Activated CD4-positive, alpha-beta memory T cell treated with anti-CD3 and anti-CD28 coated beads for 36 hours (primary cell): ENCODE data around the gene CMTR1. TPM values are rescaled to one million over a fixed set of nuclear protein-coding genes. Genes with fewer than 3 reads are reported as not detected.
A peak's percentile ranks its signal among the peaks of the same experiment; 100 is the strongest.

Experiments used
- CTCF ChIA-PET: fragments of 350-600 bp; sonication (Branson Sonifier 250); formaldehyde crosslinking; loops from one replicate; lab custom pipeline; 2021; ENCODE audit warnings: antibody characterized with exemption, inconsistent platforms; lab: Charles Lee
- POLR2A ChIA-PET: fragments of 350-600 bp; sonication (Branson Sonifier 250); formaldehyde crosslinking; loops from one replicate; lab custom pipeline; 2021; ENCODE audit warnings: antibody characterized with exemption; lab: Charles Lee
- DNase-seq: peaks from one replicate; pipeline ENCODE4 v3.0.0-alpha.2; 2020
- H3K27ac Mint-ChIP-seq: one replicate; pipeline ENCODE4 v1.8.0; 2021; ENCODE audit warnings: mixed read lengths
- H3K27me3 Mint-ChIP-seq: one replicate; pipeline ENCODE4 v1.8.0; 2021; ENCODE audit warnings: mixed read lengths
- H3K36me3 Mint-ChIP-seq: one replicate; pipeline ENCODE4 v1.8.0; 2021; ENCODE audit warnings: mixed read lengths
- H3K4me1 Mint-ChIP-seq: one replicate; pipeline ENCODE4 v1.8.0; 2021; ENCODE audit warnings: low read depth, mixed read lengths
- H3K4me3 Mint-ChIP-seq: one replicate; pipeline ENCODE4 v1.8.0; 2021; ENCODE audit warnings: mild to moderate bottlenecking, mixed read lengths
- H3K9me3 Mint-ChIP-seq: one replicate; pipeline ENCODE4 v1.8.0; 2021; ENCODE audit warnings: mixed read lengths
- intact Hi-C: fragments of 100-400 bp; cut with micrococcal nuclease; formaldehyde crosslinking; loops from one replicate; pipeline ENCODE4 v1.15.1; 2023
- total RNA-seq, 2 experiments: library from RNA; stranded (reverse); gene quantifications; one replicate each; pipeline ENCODE4 v1.2.3, GENCODE V29; 2021

CMTR1 gene
- total RNA-seq, 2 experiments from 2014 or later = 69.2 to 70.1 TPM

GRCh38 chr6:37488476-37488875 lies 55.5 kb downstream of the CMTR1 start:
- no peaks in the 10 kb centered on the region for H3K9me3 Mint-ChIP-seq
- CTCF ChIA-PET = interaction anchor here (0.6 to 3.9 kb wide), 11 partner anchors 28 to 313 kb away, joined by 3 to 31 read pairs (median 4); no protein-coding TSS in a partner anchor
- peak; percentile 63 for DNase-seq
- H3K4me3 Mint-ChIP-seq = no peak overlapping the region
- peaks cover 5% of the 10 kb centered on the region for H3K36me3 Mint-ChIP-seq
- H3K27ac Mint-ChIP-seq = peak overlapping the region; percentile 76
- H3K27me3 Mint-ChIP-seq = no peaks in the 10 kb centered on the region
- POLR2A ChIA-PET = interaction anchor here (1.2 to 1.5 kb wide), 2 partner anchors 28 to 135 kb away, joined by 3 to 8 read pairs; partner anchors contain the start of gene RNF8
- intact Hi-C loops = loop anchor here (1.0 to 5.0 kb wide), 4 partner anchors 20 to 1009 kb away; no protein-coding TSS in a partner anchor
- peaks cover 60% of the 10 kb centered on the region for H3K4me1 Mint-ChIP-seq

DNA sequence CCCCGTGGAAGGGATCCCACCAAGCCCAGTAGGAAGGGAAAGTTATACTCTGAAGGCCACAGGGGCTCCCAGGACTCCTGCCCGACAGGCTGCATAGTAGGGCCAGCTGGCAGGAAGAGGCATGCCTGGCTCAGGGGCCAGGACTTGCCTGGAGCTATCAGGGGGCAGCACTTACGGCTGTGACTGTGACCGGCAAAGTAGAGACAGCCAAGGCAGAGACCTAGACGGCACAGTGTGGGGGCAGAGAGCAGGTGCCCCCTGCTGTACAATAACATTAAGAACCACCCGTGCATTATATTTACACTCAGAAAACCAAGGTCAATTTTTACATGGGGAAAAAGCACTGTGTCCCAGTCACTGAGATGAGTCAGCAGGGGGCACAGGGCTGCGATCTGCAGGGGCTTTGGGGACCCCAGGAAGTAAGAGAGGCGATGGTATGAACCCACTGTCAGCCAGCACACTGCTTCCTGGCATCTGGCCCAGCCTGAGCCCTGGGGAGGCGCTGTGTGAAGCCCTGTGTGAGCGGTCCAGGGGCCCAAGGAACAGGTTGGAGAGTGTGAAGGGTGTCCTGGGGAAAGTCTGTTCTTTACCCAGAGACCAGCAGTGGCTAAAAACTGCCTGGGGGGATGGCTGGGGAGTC lies 56.8 kb downstream of the CMTR1 start:
- ChIA-PET POLR2A (interaction anchor here (2.9 kb wide), 1 partner anchor 26 kb away, joined by 24 read pairs; no protein-coding TSS in a partner anchor), CTCF (interaction anchor here (0.9 to 3.9 kb wide), 5 partner anchors 58 to 202 kb away, joined by 3 to 33 read pairs (median 5); no protein-coding TSS in a partner anchor)
- H3K27me3 Mint-ChIP-seq = no peaks in the 10 kb centered on the region
- H3K36me3 Mint-ChIP-seq = peaks cover 9% of the 10 kb centered on the region
- H3K9me3 Mint-ChIP-seq = no peaks in the 10 kb centered on the region
- intact Hi-C loops = loop anchor here (2.0 to 10.0 kb wide), 3 partner anchors 109 to 1007 kb away; no protein-coding TSS in a partner anchor
- H3K4me1 Mint-ChIP-seq = peaks cover 70% of the 10 kb centered on the region
- H3K4me3 Mint-ChIP-seq = no peak overlapping the region
- DNase-seq = peak; percentile 51
- H3K27ac Mint-ChIP-seq = peak overlapping the region; percentile 76

DNA sequence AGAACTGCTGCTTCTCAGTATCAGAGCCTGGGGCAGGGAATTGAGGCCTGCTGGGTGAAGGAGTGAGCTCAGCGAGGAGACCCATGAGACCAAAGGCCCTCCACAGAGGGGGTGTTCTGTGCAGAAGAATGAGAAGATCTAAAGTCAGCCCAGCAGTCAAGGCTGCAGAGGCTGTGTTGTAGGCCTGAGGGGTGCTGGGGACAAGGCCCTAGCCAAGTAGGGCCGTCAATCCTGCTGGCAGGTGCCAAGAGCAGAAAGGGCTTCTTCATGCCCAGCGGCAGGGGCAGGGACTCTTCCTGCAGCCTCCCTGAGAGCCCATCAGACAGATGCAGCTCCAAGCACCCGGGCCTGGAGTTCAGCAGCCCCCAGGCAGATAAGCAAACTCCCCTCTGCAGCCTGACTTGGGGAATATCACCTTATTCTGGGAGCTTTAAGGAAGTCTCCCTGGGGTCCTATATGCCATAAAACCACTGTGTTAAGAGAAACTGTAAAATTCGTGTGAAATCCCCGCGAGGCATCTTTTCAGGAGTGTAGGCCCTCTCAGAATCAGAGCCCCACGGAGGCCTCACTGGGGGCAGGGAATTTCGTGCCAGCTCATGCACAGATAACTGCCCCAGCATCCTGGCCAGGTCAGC lies 57.6 kb downstream of the CMTR1 start:
- intact Hi-C loops = loop anchor here (10.0 kb wide), 1 partner anchor 446 kb away; no protein-coding TSS in a partner anchor
- Mint-ChIP-seq H3K27ac (peak overlapping the region; percentile 76), H3K36me3 (peaks cover 12% of the 10 kb centered on the region), H3K9me3 (no peaks in the 10 kb centered on the region), H3K4me3 (no peak overlapping the region), H3K4me1 (peaks cover 78% of the 10 kb centered on the region), H3K27me3 (no peaks in the 10 kb centered on the region)
- CTCF ChIA-PET = interaction anchor here (0.6 to 3.9 kb wide), 10 partner anchors 9 to 214 kb away, joined by 3 to 33 read pairs (median 6); partner anchors contain the start of gene CCDC167
- DNase-seq = no peak
- POLR2A ChIA-PET = interaction anchor here (0.9 to 2.9 kb wide), 5 partner anchors 9 to 199 kb away, joined by 3 to 24 read pairs (median 5); no protein-coding TSS in a partner anchor

DNA sequence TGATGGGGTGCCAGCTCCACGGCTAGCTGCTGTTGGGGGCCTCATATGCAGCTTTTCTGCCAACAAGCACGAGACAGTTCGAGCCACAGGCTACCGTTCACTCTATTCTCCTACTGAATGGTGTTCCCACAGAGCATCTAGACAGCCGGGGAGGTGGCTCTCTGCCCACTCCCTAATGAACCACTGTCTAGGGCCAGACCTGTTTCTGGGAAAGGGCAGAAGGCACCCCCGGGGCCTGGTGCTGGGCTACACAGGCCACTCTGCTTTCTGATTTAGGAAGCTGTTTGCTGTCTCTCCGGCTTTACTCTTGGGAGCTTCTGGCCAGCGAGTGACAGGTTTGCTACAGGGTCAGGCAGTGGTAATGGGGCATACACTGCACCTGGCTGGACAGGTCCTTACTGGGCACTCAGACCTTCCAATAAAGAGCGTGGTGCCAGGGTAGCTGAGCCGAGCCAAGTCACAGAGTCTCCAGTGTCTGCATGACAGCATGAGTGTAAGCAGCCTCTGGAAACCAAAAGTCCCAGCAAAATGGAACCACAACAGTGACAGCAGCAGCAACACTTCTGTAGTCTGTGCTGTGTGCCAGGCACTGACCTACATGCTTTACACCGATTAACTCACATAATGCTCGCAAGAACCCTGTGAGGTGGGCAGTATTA lies 58.3 kb downstream of the CMTR1 start:
- Mint-ChIP-seq H3K36me3 (peaks cover 12% of the 10 kb centered on the region), H3K27me3 (no peaks in the 10 kb centered on the region), H3K9me3 (no peaks in the 10 kb centered on the region), H3K4me1 (peaks cover 80% of the 10 kb centered on the region), H3K27ac (peak overlapping the region; percentile 76), H3K4me3 (no peak overlapping the region)
- ChIA-PET POLR2A (interaction anchor here (0.9 to 2.9 kb wide), 6 partner anchors 10 to 199 kb away, joined by 3 to 24 read pairs (median 4); no protein-coding TSS in a partner anchor), CTCF (interaction anchor here (0.6 to 3.8 kb wide), 14 partner anchors 8 to 214 kb away, joined by 3 to 33 read pairs (median 6); partner anchors contain the start of gene CCDC167)
- intact Hi-C loops = loop anchor here (10.0 kb wide), 1 partner anchor 446 kb away; no protein-coding TSS in a partner anchor
- DNase-seq = peak; percentile 39

DNA sequence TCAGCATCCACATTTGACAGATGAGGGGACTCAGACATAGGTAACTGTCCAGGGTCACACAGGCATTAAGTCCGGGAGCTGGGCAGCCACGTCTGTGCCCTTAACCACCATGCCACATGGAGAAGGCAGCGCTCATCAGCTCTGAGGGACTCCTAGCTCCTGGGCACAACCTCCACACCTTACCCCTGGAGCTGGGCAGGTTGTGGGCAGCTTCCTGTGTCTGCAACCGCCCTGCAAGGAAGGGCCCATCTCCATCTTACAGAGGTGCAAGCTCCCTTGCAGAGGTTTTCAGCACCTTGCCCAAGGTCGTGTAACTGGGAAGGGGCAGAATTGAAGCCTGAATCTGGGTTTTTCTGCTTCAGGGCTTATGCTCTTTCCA lies 58.8 kb downstream of the CMTR1 start:
- H3K27ac Mint-ChIP-seq = peak overlapping the region; percentile 76
- ChIA-PET CTCF (interaction anchor here (0.9 to 3.8 kb wide), 10 partner anchors 11 to 200 kb away, joined by 3 to 33 read pairs (median 6); no protein-coding TSS in a partner anchor), POLR2A (interaction anchor here (0.9 to 2.9 kb wide), 5 partner anchors 10 to 56 kb away, joined by 3 to 24 read pairs (median 5); no protein-coding TSS in a partner anchor)
- DNase-seq = no peak
- H3K4me3 Mint-ChIP-seq = no peak overlapping the region
- intact Hi-C loops = loop anchor here (10.0 kb wide), 1 partner anchor 447 kb away; no protein-coding TSS in a partner anchor
- no peaks in the 10 kb centered on the region for H3K27me3 Mint-ChIP-seq
- peaks cover 17% of the 10 kb centered on the region for H3K36me3 Mint-ChIP-seq
- H3K4me1 Mint-ChIP-seq = peaks cover 85% of the 10 kb centered on the region
- H3K9me3 Mint-ChIP-seq = no peaks in the 10 kb centered on the region

DNA sequence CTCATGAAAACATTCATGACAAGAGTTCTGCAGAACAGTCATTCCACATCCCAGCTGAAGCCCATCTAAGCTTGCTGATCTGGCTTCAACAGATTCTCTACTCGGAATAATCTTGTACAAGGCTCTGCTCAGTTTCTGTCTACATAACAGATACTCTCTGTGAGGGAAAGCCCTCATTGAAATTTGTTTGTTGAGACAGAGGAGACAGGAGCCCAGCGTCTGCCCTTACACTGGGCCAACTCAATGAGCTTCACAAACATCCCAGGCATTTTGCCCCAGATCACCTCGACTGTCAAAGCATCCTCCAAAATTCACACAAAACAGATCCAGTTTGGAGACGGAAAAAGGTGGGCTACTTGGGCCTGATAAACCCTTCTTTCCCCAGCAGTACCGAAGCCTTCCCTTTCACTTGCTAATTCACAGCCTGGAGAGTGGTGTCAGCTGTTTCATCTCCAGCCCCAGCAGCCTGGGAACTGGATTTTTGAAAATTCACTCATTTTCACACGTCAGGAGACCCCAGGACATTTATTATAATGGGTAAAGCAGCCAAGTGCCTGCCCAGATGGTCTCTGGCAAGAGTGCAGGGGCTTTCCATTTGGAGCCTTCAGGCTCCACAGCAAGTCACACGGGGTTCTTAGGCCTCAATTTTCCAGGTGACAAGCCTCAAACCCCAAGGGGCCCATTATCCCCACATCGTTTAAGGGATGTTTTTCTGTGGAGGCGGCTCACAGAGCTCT lies 59.4 kb downstream of the CMTR1 start:
- H3K4me1 Mint-ChIP-seq = peaks cover 91% of the 10 kb centered on the region
- DNase-seq = no peak
- peak overlapping the region; percentile 76 for H3K27ac Mint-ChIP-seq
- peaks cover 19% of the 10 kb centered on the region for H3K36me3 Mint-ChIP-seq
- POLR2A ChIA-PET = interaction anchor here (0.9 to 2.9 kb wide), 5 partner anchors 12 to 56 kb away, joined by 3 to 24 read pairs (median 3); no protein-coding TSS in a partner anchor
- intact Hi-C loops = loop anchor here (10.0 kb wide), 1 partner anchor 448 kb away; no protein-coding TSS in a partner anchor
- H3K27me3 Mint-ChIP-seq = no peaks in the 10 kb centered on the region
- H3K4me3 Mint-ChIP-seq = no peak overlapping the region
- CTCF ChIA-PET = interaction anchor here (0.9 to 3.8 kb wide), 9 partner anchors 10 to 199 kb away, joined by 3 to 33 read pairs (median 6); no protein-coding TSS in a partner anchor
- H3K9me3 Mint-ChIP-seq = no peaks in the 10 kb centered on the region

DNA sequence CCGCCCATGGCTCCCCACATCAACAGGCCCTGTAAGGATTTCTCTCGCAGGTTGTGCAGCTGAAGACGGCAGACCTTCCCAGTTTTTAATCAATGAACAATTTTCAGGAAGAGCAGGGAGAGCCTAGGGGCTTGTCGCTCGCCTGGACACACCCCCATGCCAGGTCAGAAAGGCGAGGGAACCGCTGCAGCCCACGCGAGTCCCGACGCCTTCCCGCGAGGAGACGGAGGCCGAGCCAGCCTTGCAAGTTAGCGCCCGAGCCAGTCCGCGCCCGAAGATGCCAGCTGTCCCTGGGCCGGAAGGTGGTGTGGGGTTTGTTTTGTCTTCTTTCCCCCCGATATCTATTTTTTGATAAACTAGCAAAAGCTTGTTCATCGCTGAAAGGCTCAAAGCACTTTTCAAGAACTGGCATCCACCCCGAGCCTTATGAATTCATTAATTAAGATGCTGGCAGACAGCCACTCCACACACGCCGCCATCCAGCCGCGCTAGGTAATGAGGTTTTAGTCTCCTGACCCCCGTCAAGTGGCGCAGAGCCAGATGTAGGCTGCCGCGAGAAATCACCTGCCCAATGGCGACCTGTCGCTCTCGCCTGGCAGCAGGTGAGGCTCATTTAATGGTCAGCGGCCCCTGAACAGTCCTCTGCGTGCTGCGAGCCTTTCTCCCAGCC lies 60.1 kb downstream of the CMTR1 start:
- H3K36me3 Mint-ChIP-seq = peaks cover 22% of the 10 kb centered on the region
- intact Hi-C loops = loop anchor here (10.0 kb wide), 1 partner anchor 448 kb away; no protein-coding TSS in a partner anchor
- no peaks in the 10 kb centered on the region for H3K27me3 Mint-ChIP-seq
- no peak for DNase-seq
- peaks cover 94% of the 10 kb centered on the region for H3K4me1 Mint-ChIP-seq
- POLR2A ChIA-PET = interaction anchor here (0.9 to 2.9 kb wide), 2 partner anchors 23 to 31 kb away, joined by 3 to 24 read pairs; no protein-coding TSS in a partner anchor
- H3K4me3 Mint-ChIP-seq = no peak overlapping the region
- peak overlapping the region; percentile 76 for H3K27ac Mint-ChIP-seq
- CTCF ChIA-PET = interaction anchor here (2.7 to 3.8 kb wide), 2 partner anchors 15 to 74 kb away, joined by 13 to 33 read pairs; no protein-coding TSS in a partner anchor
- H3K9me3 Mint-ChIP-seq = no peaks in the 10 kb centered on the region

DNA sequence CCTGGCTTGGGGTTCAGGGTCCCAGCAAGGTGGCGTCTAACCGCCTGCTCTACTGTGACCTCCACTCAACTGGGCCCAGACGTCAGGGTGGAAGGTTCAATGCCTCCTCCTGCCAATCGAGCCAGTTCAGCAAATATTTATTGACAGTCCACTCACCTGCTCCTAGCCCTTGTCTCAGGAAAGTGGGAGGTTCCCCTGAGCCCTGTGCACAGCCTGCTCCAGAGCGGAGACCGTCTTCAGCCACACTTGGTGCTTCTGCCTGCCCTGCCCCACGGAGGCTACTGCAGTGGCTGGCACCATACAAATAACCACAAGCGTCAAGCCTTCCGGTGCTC lies 60.6 kb downstream of the CMTR1 start:
- Mint-ChIP-seq H3K27me3 (no peaks in the 10 kb centered on the region), H3K9me3 (no peaks in the 10 kb centered on the region), H3K27ac (peak overlapping the region; percentile 69), H3K36me3 (peaks cover 21% of the 10 kb centered on the region), H3K4me3 (no peak overlapping the region), H3K4me1 (peaks cover 94% of the 10 kb centered on the region)
- ChIA-PET CTCF (interaction anchor here (3.8 kb wide), 1 partner anchor 73 kb away, joined by 33 read pairs; no protein-coding TSS in a partner anchor), POLR2A (interaction anchor here (0.9 kb wide), 1 partner anchor 31 kb away, joined by 3 read pairs; no protein-coding TSS in a partner anchor)
- intact Hi-C loops = loop anchor here (10.0 kb wide), 1 partner anchor 449 kb away; no protein-coding TSS in a partner anchor
- no peak for DNase-seq

GRCh38 chr6:37495244-37495934 lies 62.4 kb downstream of the CMTR1 start:
- peak overlapping the region; percentile 94 for H3K27ac Mint-ChIP-seq
- POLR2A ChIA-PET = interaction anchor here (0.6 to 3.6 kb wide), 11 partner anchors 8 to 64 kb away, joined by 3 to 37 read pairs (median 4); no protein-coding TSS in a partner anchor
- peaks cover 90% of the 10 kb centered on the region for H3K4me1 Mint-ChIP-seq

More at GRCh38 chr6:37495244-37495934, 62.4 kb downstream of the CMTR1 start:
- intact Hi-C loops = loop anchor here (1.0 to 10.0 kb wide), 7 partner anchors 22 to 451 kb away; partner anchors contain the start of genes CMTR1, MDGA1, TBC1D22B and TMEM217
- peak; percentile 65 for DNase-seq
- Mint-ChIP-seq H3K4me3 (peak overlapping the region; percentile 53), H3K9me3 (no peaks in the 10 kb centered on the region), H3K27me3 (no peaks in the 10 kb centered on the region), H3K36me3 (peaks cover 20% of the 10 kb centered on the region)
- CTCF ChIA-PET = interaction anchor here (1.2 to 3.2 kb wide), 8 partner anchors 9 to 153 kb away, joined by 3 to 34 read pairs (median 4); no protein-coding TSS in a partner anchor
